Hematopoietic multipotent progenitor cell treated with erythropoietin and hydrocortisone succinate and interleukin-3 and kit ligand, for 17 days (in vitro differentiated cells): ENCODE results near the gene GTPBP1.

ENCODE experiments used
- DNase-seq: peaks from one replicate; pipeline ENCODE4 v3.0.0-alpha.2; 2015; ENCODE audit warnings: low spot score

GTPBP1 gene

GRCh38 chr22:38760477-38761201 is 54.9 kb downstream of the GTPBP1 start:
- no peak for DNase-seq

GRCh38 chr22:38761202-38762162 is 55.7 kb downstream of the GTPBP1 start:
- DNase-seq, result no peak

- no peak for DNase-seq
Observed at GRCh38 chr22:38762551-38762983, 56.8 kb downstream of the GTPBP1 start.

GRCh38 chr22:38766076-38766777 is 60.5 kb downstream of the GTPBP1 start:
- peak; percentile 67 for DNase-seq

GRCh38 chr22:38767313-38767712 is 61.6 kb downstream of the GTPBP1 start:
- DNase-seq, result no peak

GRCh38 chr22:38768036-38768435 is 62.3 kb downstream of the GTPBP1 start:
- no peak for DNase-seq

GRCh38 chr22:38770257-38770949 is 64.7 kb downstream of the GTPBP1 start:
- no peak for DNase-seq

GRCh38 chr22:38772623-38772873 is 66.8 kb downstream of the GTPBP1 start:
- no peak for DNase-seq

GRCh38 chr22:38773363-38773946 is 67.7 kb downstream of the GTPBP1 start:
- DNase-seq, result no peak

GRCh38 chr22:38774496-38775166 is 68.9 kb downstream of the GTPBP1 start:
- DNase-seq, result no peak

- DNase-seq, result no peak
Observed at GRCh38 chr22:38775656-38776055, 69.9 kb downstream of the GTPBP1 start.

GRCh38 chr22:38776086-38776485 is 70.3 kb downstream of the GTPBP1 start:
- no peak for DNase-seq

GRCh38 chr22:38777087-38777671 is 71.4 kb downstream of the GTPBP1 start:
- DNase-seq, result no peak

- no peak for DNase-seq
Observed at GRCh38 chr22:38781033-38781432, 75.3 kb downstream of the GTPBP1 start.

GRCh38 chr22:38782402-38783094 is 76.8 kb downstream of the GTPBP1 start:
- DNase-seq, result no peak
